ENCODE measurements around the gene PCBP1. TPM values are rescaled to one million over a fixed set of nuclear protein-coding genes. Genes with fewer than 3 reads are reported as not detected.

PCBP1 gene
- polyA plus RNA-seq, 2 of the 4 experiments (the other 2 are of a cell fraction) = 86.8 to 304 TPM

DNA sequence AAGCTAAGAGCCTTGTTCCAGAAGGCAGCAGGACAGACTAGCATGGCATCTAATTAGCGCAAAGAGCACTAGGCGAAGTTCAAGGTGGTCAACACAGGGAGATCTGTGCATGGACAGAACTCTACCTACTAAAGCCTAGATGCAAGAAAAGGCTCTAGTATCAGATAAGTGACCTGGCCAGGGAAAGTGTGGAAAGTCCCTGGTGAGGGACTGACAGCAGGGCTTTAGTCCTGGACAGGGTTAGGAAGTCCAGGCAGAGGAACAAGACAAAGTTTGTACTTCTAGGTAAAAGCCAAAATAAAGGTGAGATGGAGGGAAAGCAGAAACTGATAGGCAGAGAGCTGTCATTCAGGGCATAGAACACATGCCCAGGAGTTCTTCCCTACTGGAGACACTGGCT, 45.0 kb upstream of the PCBP1 start:
- FAIRE-seq (no peak), ATAC-seq (peak in 1 of 2 experiments; percentile 23; a peak in 1 of 6 replicates), DNase-seq (ENCODE audit: low read depth in 1 of 2, low spot score in 1 of 2) (no peak)
- ChIA-PET POLR2A (no interaction called here), CTCF (interaction anchor here (0.9 to 3.3 kb wide), 3 partner anchors 15 to 317 kb away, joined by 3 to 14 read pairs (median 4); no protein-coding TSS in a partner anchor)
- WGBS (ENCODE audit: missing lambda C conversion rate) = 85% methylated on average over 2 of the region's 2 CpGs
- Histone ChIP-seq H3K4me3 (no peak overlapping the region), H3K27ac (no peak overlapping the region), H3K4me1 (no peaks in the 10 kb centered on the region), H3K4me2 (no peak overlapping the region), H3K9me3 (no peaks in the 10 kb centered on the region)
- no peak for TF ChIP-seq SREBF2 (IDR thresholded peaks at IDR 0.05)
- no peak for TF ChIP-seq JUNB (IDR thresholded peaks at IDR 0.05)
- TF ChIP-seq, protein P1, sequence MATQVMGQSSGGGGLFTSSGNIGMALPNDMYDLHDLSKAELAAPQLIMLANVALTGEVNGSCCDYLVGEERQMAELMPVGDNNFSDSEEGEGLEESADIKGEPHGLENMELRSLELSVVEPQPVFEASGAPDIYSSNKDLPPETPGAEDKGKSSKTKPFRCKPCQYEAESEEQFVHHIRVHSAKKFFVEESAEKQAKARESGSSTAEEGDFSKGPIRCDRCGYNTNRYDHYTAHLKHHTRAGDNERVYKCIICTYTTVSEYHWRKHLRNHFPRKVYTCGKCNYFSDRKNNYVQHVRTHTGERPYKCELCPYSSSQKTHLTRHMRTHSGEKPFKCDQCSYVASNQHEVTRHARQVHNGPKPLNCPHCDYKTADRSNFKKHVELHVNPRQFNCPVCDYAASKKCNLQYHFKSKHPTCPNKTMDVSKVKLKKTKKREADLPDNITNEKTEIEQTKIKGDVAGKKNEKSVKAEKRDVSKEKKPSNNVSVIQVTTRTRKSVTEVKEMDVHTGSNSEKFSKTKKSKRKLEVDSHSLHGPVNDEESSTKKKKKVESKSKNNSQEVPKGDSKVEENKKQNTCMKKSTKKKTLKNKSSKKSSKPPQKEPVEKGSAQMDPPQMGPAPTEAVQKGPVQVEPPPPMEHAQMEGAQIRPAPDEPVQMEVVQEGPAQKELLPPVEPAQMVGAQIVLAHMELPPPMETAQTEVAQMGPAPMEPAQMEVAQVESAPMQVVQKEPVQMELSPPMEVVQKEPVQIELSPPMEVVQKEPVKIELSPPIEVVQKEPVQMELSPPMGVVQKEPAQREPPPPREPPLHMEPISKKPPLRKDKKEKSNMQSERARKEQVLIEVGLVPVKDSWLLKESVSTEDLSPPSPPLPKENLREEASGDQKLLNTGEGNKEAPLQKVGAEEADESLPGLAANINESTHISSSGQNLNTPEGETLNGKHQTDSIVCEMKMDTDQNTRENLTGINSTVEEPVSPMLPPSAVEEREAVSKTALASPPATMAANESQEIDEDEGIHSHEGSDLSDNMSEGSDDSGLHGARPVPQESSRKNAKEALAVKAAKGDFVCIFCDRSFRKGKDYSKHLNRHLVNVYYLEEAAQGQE (IDR thresholded peaks at IDR 0.05) = no peak
- no peak for TF ChIP-seq TP53 (CRISPR knock-in tag; IDR thresholded peaks at IDR 0.05)
- TF ChIP-seq, protein P2, sequence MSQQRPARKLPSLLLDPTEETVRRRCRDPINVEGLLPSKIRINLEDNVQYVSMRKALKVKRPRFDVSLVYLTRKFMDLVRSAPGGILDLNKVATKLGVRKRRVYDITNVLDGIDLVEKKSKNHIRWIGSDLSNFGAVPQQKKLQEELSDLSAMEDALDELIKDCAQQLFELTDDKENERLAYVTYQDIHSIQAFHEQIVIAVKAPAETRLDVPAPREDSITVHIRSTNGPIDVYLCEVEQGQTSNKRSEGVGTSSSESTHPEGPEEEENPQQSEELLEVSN (IDR thresholded peaks at IDR 0.05; ENCODE audit: borderline replicate concordance, low read depth) = no peak
- no peak for TF ChIP-seq HOXB13 (CRISPR knock-in tag; IDR thresholded peaks at IDR 0.05; ENCODE audit: low read depth)
- no peak for TF ChIP-seq CEBPB (IDR thresholded peaks at IDR 0.05)
- TF ChIP-seq, protein P3, sequence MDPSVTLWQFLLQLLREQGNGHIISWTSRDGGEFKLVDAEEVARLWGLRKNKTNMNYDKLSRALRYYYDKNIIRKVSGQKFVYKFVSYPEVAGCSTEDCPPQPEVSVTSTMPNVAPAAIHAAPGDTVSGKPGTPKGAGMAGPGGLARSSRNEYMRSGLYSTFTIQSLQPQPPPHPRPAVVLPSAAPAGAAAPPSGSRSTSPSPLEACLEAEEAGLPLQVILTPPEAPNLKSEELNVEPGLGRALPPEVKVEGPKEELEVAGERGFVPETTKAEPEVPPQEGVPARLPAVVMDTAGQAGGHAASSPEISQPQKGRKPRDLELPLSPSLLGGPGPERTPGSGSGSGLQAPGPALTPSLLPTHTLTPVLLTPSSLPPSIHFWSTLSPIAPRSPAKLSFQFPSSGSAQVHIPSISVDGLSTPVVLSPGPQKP (IDR thresholded peaks at IDR 0.05; ENCODE audit: low read depth, low read length) = no peak
- TF ChIP-seq MAZ (IDR thresholded peaks at IDR 0.05; ENCODE audit: borderline replicate concordance, low read depth, low read length) = no peak
- TF ChIP-seq KDM1A (IDR thresholded peaks at IDR 0.05; ENCODE audit: low read depth) = no peak
- TF ChIP-seq ESRRA (IDR thresholded peaks at IDR 0.05; ENCODE audit: borderline replicate concordance, low read length) = no peak
- TF ChIP-seq, protein P4, sequence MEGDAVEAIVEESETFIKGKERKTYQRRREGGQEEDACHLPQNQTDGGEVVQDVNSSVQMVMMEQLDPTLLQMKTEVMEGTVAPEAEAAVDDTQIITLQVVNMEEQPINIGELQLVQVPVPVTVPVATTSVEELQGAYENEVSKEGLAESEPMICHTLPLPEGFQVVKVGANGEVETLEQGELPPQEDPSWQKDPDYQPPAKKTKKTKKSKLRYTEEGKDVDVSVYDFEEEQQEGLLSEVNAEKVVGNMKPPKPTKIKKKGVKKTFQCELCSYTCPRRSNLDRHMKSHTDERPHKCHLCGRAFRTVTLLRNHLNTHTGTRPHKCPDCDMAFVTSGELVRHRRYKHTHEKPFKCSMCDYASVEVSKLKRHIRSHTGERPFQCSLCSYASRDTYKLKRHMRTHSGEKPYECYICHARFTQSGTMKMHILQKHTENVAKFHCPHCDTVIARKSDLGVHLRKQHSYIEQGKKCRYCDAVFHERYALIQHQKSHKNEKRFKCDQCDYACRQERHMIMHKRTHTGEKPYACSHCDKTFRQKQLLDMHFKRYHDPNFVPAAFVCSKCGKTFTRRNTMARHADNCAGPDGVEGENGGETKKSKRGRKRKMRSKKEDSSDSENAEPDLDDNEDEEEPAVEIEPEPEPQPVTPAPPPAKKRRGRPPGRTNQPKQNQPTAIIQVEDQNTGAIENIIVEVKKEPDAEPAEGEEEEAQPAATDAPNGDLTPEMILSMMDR (IDR thresholded peaks at IDR 0.05) = no peak
- TF ChIP-seq, protein P5, sequence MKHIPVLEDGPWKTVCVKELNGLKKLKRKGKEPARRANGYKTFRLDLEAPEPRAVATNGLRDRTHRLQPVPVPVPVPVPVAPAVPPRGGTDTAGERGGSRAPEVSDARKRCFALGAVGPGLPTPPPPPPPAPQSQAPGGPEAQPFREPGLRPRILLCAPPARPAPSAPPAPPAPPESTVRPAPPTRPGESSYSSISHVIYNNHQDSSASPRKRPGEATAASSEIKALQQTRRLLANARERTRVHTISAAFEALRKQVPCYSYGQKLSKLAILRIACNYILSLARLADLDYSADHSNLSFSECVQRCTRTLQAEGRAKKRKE (CRISPR knock-in tag; IDR thresholded peaks at IDR 0.05; ENCODE audit: low read depth) = no peak
- TF ChIP-seq RAD21 (conservative IDR thresholded peaks at IDR 0.05 in 1 of 2, IDR thresholded peaks at IDR 0.05 in 1 of 2) = no peak
- TF ChIP-seq, protein P6, sequence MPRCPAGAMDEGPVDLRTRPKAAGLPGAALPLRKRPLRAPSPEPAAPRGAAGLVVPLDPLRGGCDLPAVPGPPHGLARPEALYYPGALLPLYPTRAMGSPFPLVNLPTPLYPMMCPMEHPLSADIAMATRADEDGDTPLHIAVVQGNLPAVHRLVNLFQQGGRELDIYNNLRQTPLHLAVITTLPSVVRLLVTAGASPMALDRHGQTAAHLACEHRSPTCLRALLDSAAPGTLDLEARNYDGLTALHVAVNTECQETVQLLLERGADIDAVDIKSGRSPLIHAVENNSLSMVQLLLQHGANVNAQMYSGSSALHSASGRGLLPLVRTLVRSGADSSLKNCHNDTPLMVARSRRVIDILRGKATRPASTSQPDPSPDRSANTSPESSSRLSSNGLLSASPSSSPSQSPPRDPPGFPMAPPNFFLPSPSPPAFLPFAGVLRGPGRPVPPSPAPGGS (IDR thresholded peaks at IDR 0.05) = no peak
- no peak for TF ChIP-seq RNF2 (IDR thresholded peaks at IDR 0.05; ENCODE audit: borderline replicate concordance, low read depth)
- TF ChIP-seq POLR2A (IDR thresholded peaks at IDR 0.05; ENCODE audit: low read length) = no peak
- no peak for TF ChIP-seq EP300 (IDR thresholded peaks at IDR 0.05)
- no peak for TF ChIP-seq KDM5A (IDR thresholded peaks at IDR 0.05)

All from A549 (cell line).